Neural cell (in vitro differentiated cells): ENCODE measurements around the gene LNP1. TPM values are rescaled to one million over a fixed set of nuclear protein-coding genes. Genes with fewer than 3 reads are reported as not detected.

Experiments used
- H2AFZ ChIP-seq: fragments of 200-600, 300-800 bp; sonication (generic), shearing (Covaris generic); 2 replicates; pipeline ENCODE4 v1.6.0; 2014; ENCODE audit warnings: low read depth, mild to moderate bottlenecking, antibody characterized with exemption, low read length, moderate library complexity
- H3F3A ChIP-seq: fragments of 200-600 bp; shearing (Covaris generic); 2 replicates; pipeline ENCODE4 v1.6.1; 2016; ENCODE audit warnings: mild to moderate bottlenecking, moderate library complexity, mixed read lengths, antibody characterized with exemption, low read length; ENCODE audit not compliant: insufficient read depth, poor library complexity, severe bottlenecking
- H3K27ac ChIP-seq: fragments of 200-600, 300-800 bp; sonication (generic), shearing (Covaris generic); 2 replicates; pipeline ENCODE4 v1.5.1; 2014; ENCODE audit warnings: mild to moderate bottlenecking, low read length, moderate library complexity
- H3K27me3 ChIP-seq: fragments of 300-800, 200-600 bp; sonication (generic), shearing (Covaris generic); 2 replicates; pipeline ENCODE4 v1.6.0; 2014; ENCODE audit warnings: mild to moderate bottlenecking, low read depth, low read length, moderate library complexity; ENCODE audit not compliant: insufficient read depth
- H3K36me3 ChIP-seq: fragments of 300-800, 200-600 bp; sonication (generic), shearing (Covaris generic); 2 replicates; pipeline ENCODE4 v1.5.1; 2014; ENCODE audit warnings: mild to moderate bottlenecking, antibody characterized with exemption, low read length, moderate library complexity; ENCODE audit not compliant: insufficient read depth
- H3K4me2 ChIP-seq: fragments of 300-800, 200-600 bp; sonication (generic), shearing (Covaris generic); 2 replicates; pipeline ENCODE4 v1.6.0; 2014; ENCODE audit warnings: mild to moderate bottlenecking, low read length
- H3K4me3 ChIP-seq: fragments of 300-800, 200-600 bp; sonication (generic), shearing (Covaris generic); 2 replicates; pipeline ENCODE4 v1.5.1; 2014; ENCODE audit warnings: mild to moderate bottlenecking, low read length, moderate library complexity
- H3K79me2 ChIP-seq: fragments of 200-600 bp; shearing (Covaris generic); replicated peaks from 2 replicates; pipeline ENCODE4 v1.6.0; 2014; ENCODE audit warnings: mild to moderate bottlenecking, low read length, moderate library complexity; ENCODE audit not compliant: insufficient read depth
- H3K9ac ChIP-seq: fragments of 300-800, 200-600 bp; sonication (generic), shearing (Covaris generic); 2 replicates; pipeline ENCODE4 v1.6.1; 2016; ENCODE audit warnings: mild to moderate bottlenecking, low read length, mixed read lengths
- H3K9me2 ChIP-seq: fragments of 200-600 bp; shearing (Covaris generic); 2 replicates; pipeline ENCODE4 v1.6.1; 2016; ENCODE audit warnings: mild to moderate bottlenecking, low read length, mixed read lengths; ENCODE audit not compliant: insufficient read depth
- H3K9me3 ChIP-seq: fragments of 200-600, 300-800 bp; sonication (generic), shearing (Covaris generic); 2 replicates; pipeline ENCODE4 v1.6.1; 2016; ENCODE audit warnings: mild to moderate bottlenecking, mixed run types, low read length, moderate library complexity, mixed read lengths
- H4K20me1 ChIP-seq: fragments of 200-600 bp; shearing (Covaris generic); 2 replicates; pipeline ENCODE4 v1.6.1; 2016; ENCODE audit warnings: mild to moderate bottlenecking, mixed run types; ENCODE audit not compliant: insufficient read depth
- CTCF ChIP-seq: fragments of 450-650 bp; IDR thresholded peaks from 2 replicates; pipeline ENCODE4 v1.5.1; 2014; ENCODE audit warnings: antibody characterized with exemption, mild to moderate bottlenecking, moderate library complexity; ENCODE audit not compliant: poor library complexity, severe bottlenecking
- EP300 ChIP-seq: fragments of 450-650 bp; conservative IDR thresholded peaks from 2 replicates; pipeline ENCODE4 v1.6.1; 2014; ENCODE audit warnings: antibody characterized with exemption, mild to moderate bottlenecking, moderate library complexity; ENCODE audit not compliant: poor library complexity, severe bottlenecking
- EZH2 ChIP-seq: fragments of 200-600, 300-800 bp; shearing (Covaris generic), sonication (generic); IDR thresholded peaks from 2 replicates; pipeline ENCODE4 v1.6.1; 2014; ENCODE audit warnings: antibody characterized with exemption, low read length, borderline replicate concordance, mild to moderate bottlenecking; ENCODE audit not compliant: insufficient read depth, poor library complexity, severe bottlenecking
- MXI1 ChIP-seq: fragments of 450-650 bp; conservative IDR thresholded peaks from 2 replicates; pipeline ENCODE4 v1.6.1; 2014; ENCODE audit warnings: antibody characterized with exemption, mild to moderate bottlenecking; ENCODE audit not compliant: poor library complexity, severe bottlenecking
- POLR2AphosphoS5 ChIP-seq: IDR thresholded peaks from 2 replicates; pipeline ENCODE4 v1.6.1; 2012
- RAD21 ChIP-seq: fragments of 450-650 bp; conservative IDR thresholded peaks from 2 replicates; pipeline ENCODE4 v1.6.1; 2014; ENCODE audit warnings: antibody characterized with exemption, mild to moderate bottlenecking, moderate library complexity
- REST ChIP-seq: IDR thresholded peaks from 2 replicates; pipeline ENCODE4 v1.6.1; 2012; ENCODE audit warnings: borderline replicate concordance
- SMC3 ChIP-seq: fragments of 450-650 bp; conservative IDR thresholded peaks from 2 replicates; pipeline ENCODE4 v1.6.1; 2014; ENCODE audit warnings: antibody characterized with exemption, mild to moderate bottlenecking, moderate library complexity; ENCODE audit not compliant: poor library complexity
- TAF1 ChIP-seq: IDR thresholded peaks from 2 replicates; pipeline ENCODE4 v1.6.1; 2012; ENCODE audit warnings: low read depth
- polyA plus RNA-seq: library from polyadenylated mRNA; depleted of rRNA; stranded (reverse); fragments of >200 nt; gene quantifications from 2 replicates; pipeline ENCODE4 v1.2.3, GENCODE V29; 2014

LNP1 gene
- polyA plus RNA-seq, 1 donor from 2014 or later: 19.2 TPM

- H3F3A ChIP-seq: no peaks in the 10 kb centered on the region
- H4K20me1 ChIP-seq: no peaks in the 10 kb centered on the region
- no peak overlapping the region for H3K4me3 ChIP-seq
- no peaks in the 10 kb centered on the region for H3K9me2 ChIP-seq
- TF ChIP-seq REST (no peak), EZH2 (no peak), MXI1 (no peak), CTCF (no peak), SMC3 (no peak)
- no peak overlapping the region for H3K4me2 ChIP-seq
- H3K9ac ChIP-seq: no peak overlapping the region
- no peak overlapping the region for H2AFZ ChIP-seq
- H3K36me3 ChIP-seq: no peaks in the 10 kb centered on the region
- H3K27ac ChIP-seq: no peak overlapping the region
- H3K27me3 ChIP-seq: no peaks in the 10 kb centered on the region
- no peaks in the 10 kb centered on the region for H3K79me2 ChIP-seq
- no peaks in the 10 kb centered on the region for H3K9me3 ChIP-seq
Observed at GRCh38 chr3:100368441-100368840, 32.9 kb upstream of the LNP1 start.

- no peak overlapping the region for H3K9ac ChIP-seq
- no peaks in the 10 kb centered on the region for H4K20me1 ChIP-seq
- no peaks in the 10 kb centered on the region for H3F3A ChIP-seq
- H3K27ac ChIP-seq: no peak overlapping the region
- no peak overlapping the region for H3K4me3 ChIP-seq
- no peak for TF ChIP-seq RAD21
- TF ChIP-seq SMC3: no peak
- TF ChIP-seq MXI1: no peak
- TF ChIP-seq EP300: no peak
- TF ChIP-seq CTCF: no peak
- no peak for TF ChIP-seq TAF1
- no peak for TF ChIP-seq POLR2AphosphoS5
- TF ChIP-seq EZH2: no peak
- TF ChIP-seq REST: no peak
- H3K9me2 ChIP-seq: no peaks in the 10 kb centered on the region
- no peaks in the 10 kb centered on the region for H3K36me3 ChIP-seq
- no peaks in the 10 kb centered on the region for H3K79me2 ChIP-seq
- H3K9me3 ChIP-seq: no peaks in the 10 kb centered on the region
- H2AFZ ChIP-seq: no peak overlapping the region
- H3K27me3 ChIP-seq: no peaks in the 10 kb centered on the region
- H3K4me2 ChIP-seq: no peak overlapping the region
Observed at GRCh38 chr3:100370756-100371155, 30.6 kb upstream of the LNP1 start.
